Astrocyte of the spinal cord (primary cell): ENCODE data around the gene TMEM245.

Experiments
- DNase-seq: peaks from one replicate; pipeline ENCODE4 v3.0.0; 2011; ENCODE audit warnings: low read depth, low spot score
- H3K4me3 ChIP-seq: 2 replicates; pipeline ENCODE4 v1.5.1; 2011; ENCODE audit warnings: low read depth, mild to moderate bottlenecking, low read length, moderate library complexity
- in situ Hi-C: cut with HindIII; loops from 2 replicates; pipeline ENCODE4 v1.10.0; 2017; ENCODE audit warnings: low sequenced_read_pairs
- TF ChIP-seq, protein P1 (sequence below): IDR thresholded peaks from 2 replicates; pipeline ENCODE4 v1.5.1; 2012; ENCODE audit warnings: low read depth, mild to moderate bottlenecking, low read length, inconsistent platforms

The TMEM245 gene

DNA sequence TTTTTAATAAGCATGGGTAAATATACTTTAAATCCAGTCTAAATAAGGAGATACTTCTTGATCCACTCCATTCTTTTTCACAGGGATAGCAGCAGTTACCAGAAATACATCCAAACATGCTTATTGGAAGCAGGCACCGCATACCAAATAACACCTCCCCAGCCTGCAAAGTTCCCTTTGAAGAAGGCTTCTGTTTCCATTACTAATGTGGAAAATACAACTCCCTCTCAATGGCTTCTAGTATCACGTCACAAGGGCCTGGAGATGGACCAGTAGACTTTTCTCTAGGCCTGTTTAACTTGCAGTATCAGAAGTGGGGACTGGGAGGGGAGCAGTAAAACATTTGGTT lies 20.8 kb downstream of the TMEM245 start:
- TF ChIP-seq, protein P1, sequence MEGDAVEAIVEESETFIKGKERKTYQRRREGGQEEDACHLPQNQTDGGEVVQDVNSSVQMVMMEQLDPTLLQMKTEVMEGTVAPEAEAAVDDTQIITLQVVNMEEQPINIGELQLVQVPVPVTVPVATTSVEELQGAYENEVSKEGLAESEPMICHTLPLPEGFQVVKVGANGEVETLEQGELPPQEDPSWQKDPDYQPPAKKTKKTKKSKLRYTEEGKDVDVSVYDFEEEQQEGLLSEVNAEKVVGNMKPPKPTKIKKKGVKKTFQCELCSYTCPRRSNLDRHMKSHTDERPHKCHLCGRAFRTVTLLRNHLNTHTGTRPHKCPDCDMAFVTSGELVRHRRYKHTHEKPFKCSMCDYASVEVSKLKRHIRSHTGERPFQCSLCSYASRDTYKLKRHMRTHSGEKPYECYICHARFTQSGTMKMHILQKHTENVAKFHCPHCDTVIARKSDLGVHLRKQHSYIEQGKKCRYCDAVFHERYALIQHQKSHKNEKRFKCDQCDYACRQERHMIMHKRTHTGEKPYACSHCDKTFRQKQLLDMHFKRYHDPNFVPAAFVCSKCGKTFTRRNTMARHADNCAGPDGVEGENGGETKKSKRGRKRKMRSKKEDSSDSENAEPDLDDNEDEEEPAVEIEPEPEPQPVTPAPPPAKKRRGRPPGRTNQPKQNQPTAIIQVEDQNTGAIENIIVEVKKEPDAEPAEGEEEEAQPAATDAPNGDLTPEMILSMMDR = no peak
- in situ Hi-C loops = no loop called here
- no peak overlapping the region for H3K4me3 ChIP-seq

DNA sequence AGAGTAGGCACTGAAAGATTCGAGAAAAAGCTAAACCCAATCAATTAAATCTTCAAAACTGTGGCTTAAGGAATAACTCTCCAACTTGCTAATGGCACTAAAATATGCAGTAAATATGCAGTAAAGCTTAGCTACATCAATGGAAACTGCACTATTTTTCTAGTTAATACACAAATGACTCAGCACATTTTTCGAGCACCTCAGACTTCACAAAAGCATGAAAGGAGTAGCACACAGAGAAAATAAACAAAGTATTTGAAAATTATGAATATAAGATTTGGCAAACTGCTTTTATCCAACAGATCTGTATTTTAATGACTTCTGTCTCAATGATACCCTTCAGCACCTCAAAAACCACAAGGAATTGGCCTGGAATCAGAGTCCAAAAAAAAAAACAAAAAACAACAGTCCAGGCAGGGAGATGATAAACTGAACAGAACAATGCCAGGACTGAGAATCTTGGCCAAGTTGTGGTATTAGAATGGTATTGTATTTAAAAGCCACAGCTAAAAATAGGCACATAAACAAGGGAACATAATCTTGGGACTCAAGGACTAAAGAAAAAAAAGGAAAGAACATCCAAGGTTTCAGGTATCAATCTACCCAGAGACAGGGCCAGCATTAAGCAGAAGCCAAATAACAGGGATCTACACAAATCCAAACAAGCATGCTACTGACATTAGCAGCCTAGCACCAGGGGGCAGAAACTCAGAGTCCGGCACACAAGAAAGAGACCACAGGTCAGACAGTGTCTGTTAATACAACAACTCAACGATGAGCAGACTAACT lies 21.4 kb downstream of the TMEM245 start:
- TF ChIP-seq, protein P1 = peak; percentile 49
- in situ Hi-C loops = no loop called here
- peak; percentile 89 for DNase-seq
- no peak overlapping the region for H3K4me3 ChIP-seq

More for the DNA sequence above, 20.8 kb downstream of the TMEM245 start:
- DNase-seq = no peak

DNA sequence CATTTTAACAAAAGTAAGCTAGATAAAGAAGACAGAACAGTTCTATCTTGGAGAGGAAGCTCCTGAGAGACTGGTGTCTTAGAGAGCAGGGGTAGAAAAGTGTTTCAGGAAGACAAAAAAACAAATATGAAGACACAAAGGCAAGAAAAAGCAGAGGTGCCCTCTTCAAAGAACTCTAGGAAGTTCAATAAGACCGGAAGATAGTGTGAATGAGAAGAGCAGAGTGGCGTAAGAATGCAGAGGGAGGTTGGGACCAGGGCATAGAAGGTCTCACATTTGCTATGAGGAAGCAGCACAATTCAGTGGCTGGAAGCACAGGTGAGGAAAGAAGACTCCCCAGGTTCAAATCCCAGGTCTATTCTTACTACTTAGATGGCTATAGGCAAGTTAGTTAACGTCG lies 22.6 kb downstream of the TMEM245 start:
- in situ Hi-C loops = no loop called here
- no peak for DNase-seq
- H3K4me3 ChIP-seq = no peak overlapping the region
- TF ChIP-seq, protein P1 = no peak

DNA sequence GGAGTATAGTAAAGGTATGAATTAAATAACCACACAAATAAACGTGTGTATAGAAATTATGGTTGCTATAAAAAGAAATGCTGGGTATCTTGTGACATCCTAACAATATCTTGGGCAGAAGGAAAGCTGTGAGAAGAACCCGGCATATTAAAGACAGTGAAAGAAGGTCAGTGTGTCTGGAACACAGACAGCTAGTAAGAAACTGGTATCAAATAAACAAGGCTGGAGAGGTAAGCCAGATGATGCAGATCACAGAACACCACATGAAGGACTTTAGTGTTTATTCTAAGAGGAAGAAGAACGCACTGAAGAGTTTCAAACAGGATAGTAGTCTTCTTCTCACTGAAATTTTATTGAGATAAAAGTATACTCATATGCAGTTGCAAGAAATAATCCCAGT lies 24.4 kb downstream of the TMEM245 start:
- in situ Hi-C loops = no loop called here
- TF ChIP-seq, protein P1 = no peak
- no peak for DNase-seq

DNA sequence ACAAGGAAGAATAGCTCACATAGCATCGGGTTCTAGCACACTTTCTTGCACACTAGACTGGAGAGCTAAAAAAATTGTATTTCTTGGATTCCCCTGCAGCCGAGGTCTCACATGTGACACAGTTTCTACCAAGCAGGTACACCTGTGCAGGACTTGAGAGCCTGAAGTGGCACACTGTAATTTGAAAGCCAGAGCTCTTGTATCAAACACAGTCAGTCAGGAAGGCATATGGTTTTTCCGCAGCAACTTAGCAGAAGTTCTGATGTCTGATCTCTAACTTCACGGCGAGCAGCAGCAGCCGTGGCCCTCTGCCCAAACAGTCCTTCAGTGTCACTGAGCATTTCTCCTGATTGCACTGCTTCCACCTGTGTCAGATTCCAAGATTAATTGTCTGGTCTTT lies 25.5 kb downstream of the TMEM245 start:
- TF ChIP-seq, protein P1 = no peak
- H3K4me3 ChIP-seq = no peak overlapping the region
- in situ Hi-C loops = no loop called here
- DNase-seq = no peak

More for the DNA sequence above, 24.4 kb downstream of the TMEM245 start:
- no peak overlapping the region for H3K4me3 ChIP-seq

DNA sequence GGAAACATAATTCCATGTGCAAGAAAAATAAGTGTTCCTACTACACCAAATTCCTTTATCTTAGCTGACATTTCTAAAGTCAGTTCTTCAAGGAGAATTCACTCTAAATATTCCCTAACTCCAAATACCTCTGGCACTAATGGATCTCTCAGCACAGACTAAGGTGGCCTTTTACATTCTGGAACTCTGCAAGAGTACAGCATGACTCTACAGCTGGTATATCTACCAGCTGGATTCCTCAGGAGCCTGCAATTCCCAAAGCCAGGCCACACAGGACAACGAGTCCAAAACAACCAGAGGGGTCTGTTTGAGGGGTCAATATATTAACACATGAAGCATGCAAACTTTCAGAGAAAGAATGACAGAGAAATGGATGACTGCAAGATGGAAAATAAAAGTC lies 27.2 kb downstream of the TMEM245 start:
- in situ Hi-C loops = no loop called here
- no peak overlapping the region for H3K4me3 ChIP-seq
- no peak for DNase-seq
- TF ChIP-seq, protein P1 = no peak
